K562 (cell line): Measurements from ENCODE around the gene PBX2. TPM values are rescaled to one million over a fixed set of nuclear protein-coding genes. Genes with fewer than 3 reads are reported as not detected.
A peak's percentile ranks its signal among the peaks of the same experiment; 100 is the strongest.

Source experiments
- ATF6 ChIP-seq: sonication (generic); formaldehyde crosslinking; IDR thresholded peaks from 2 replicates; pipeline ENCODE4 v1.4.0; 2020; ENCODE audit warnings: mild to moderate bottlenecking, missing genetic modification reagents
- BDP1 ChIP-seq: IDR thresholded peaks from 3 replicates; pipeline ENCODE4 v1.6.1; 2011; ENCODE audit not compliant: insufficient read length, insufficient read depth
- BRF2 ChIP-seq: IDR thresholded peaks from 3 replicates; pipeline ENCODE4 v1.6.1; 2011; ENCODE audit warnings: borderline replicate concordance, mild to moderate bottlenecking; ENCODE audit not compliant: insufficient read length, insufficient read depth
- C11orf30 ChIP-seq: fragments of 450-650 bp; IDR thresholded peaks from 2 replicates; pipeline ENCODE4 v1.6.1; 2016; ENCODE audit warnings: low read depth, mild to moderate bottlenecking
- EHMT2 ChIP-seq: fragments of 450-650 bp; IDR thresholded peaks from 2 replicates; pipeline ENCODE4 v1.6.1; 2018; ENCODE audit warnings: antibody characterized with exemption
- HMG20B ChIP-seq: fragments of 250-450 bp; sonication (Bioruptor Pico); IDR thresholded peaks from 2 replicates; pipeline ENCODE4 v1.5.0; 2021; ENCODE audit warnings: mild to moderate bottlenecking
- NELFE ChIP-seq: IDR thresholded peaks from 2 replicates; pipeline ENCODE4 v1.6.1; 2011; ENCODE audit warnings: mild to moderate bottlenecking; ENCODE audit not compliant: insufficient read depth, insufficient read length
- POLR2AphosphoS2 ChIP-seq: IDR thresholded peaks from 2 replicates; pipeline ENCODE4 v1.6.1; 2012; ENCODE audit warnings: low read length, improper control_type of control experiment
- POLR3G ChIP-seq: IDR thresholded peaks from 2 replicates; pipeline ENCODE4 v1.6.1; 2011; ENCODE audit not compliant: insufficient read length, insufficient replicate concordance; ENCODE audit errors: extremely low read depth
- RBM22 ChIP-seq: fragments of 200-400 bp; formaldehyde crosslinking; IDR thresholded peaks from 2 replicates; pipeline ENCODE4 v1.6.1; 2018; ENCODE audit warnings: low read length, low read depth; ENCODE audit not compliant: poor library complexity, severe bottlenecking
- REST ChIP-seq, 2 experiments: fragments of 450-650 bp; formaldehyde crosslinking in 1 of 2; IDR thresholded peaks; 2 replicates each; pipeline versions ENCODE4 v1.4.0 to v1.6.1; 2014 to 2020; ENCODE audit warnings: mild to moderate bottlenecking in 2 of 2, borderline replicate concordance in 1 of 2, low read depth in 1 of 2
- RUNX1 ChIP-seq: sonication (generic); IDR thresholded peaks from 2 replicates; pipeline ENCODE4 v1.6.1; 2016; ENCODE audit warnings: antibody characterized with exemption, low read depth
- YY1 ChIP-seq, 3 experiments: IDR thresholded peaks; 2 replicates each; pipeline ENCODE4 v1.6.1; 2011; ENCODE audit warnings: low read length in 2 of 3, mild to moderate bottlenecking in 2 of 3, moderate library complexity in 2 of 3, borderline replicate concordance in 1 of 3, control low read depth in 1 of 3, low read depth in 1 of 3; ENCODE audit not compliant: insufficient read depth in 3 of 3, insufficient replicate concordance in 2 of 3, control insufficient read depth in 1 of 3, insufficient read length in 1 of 3; ENCODE audit errors: extremely low read depth in 1 of 3
- ZNF124 ChIP-seq: sonication (generic); formaldehyde crosslinking; IDR thresholded peaks from 2 replicates; pipeline ENCODE4 v1.8.1; 2022; ENCODE audit warnings: missing genetic modification reagents
- ZNF184 ChIP-seq: sonication (generic); formaldehyde crosslinking; IDR thresholded peaks from 2 replicates; pipeline ENCODE4 v1.5.0; 2020; ENCODE audit warnings: missing genetic modification reagents
- ZNF561 ChIP-seq: fragments of 450-650 bp; formaldehyde crosslinking; conservative IDR thresholded peaks from 2 replicates; pipeline ENCODE4 v1.4.0; 2020; ENCODE audit warnings: mild to moderate bottlenecking, moderate library complexity
- polyA plus RNA-seq, 8 experiments: library from polyadenylated mRNA; depleted of rRNA in 4 of 8; stranded (reverse) in 5 of 8; unstranded in 3 of 8; fragments of >200 nt; fragmentation: Nextera tagmentation in 2 of 8; fragmentation: Illumina TruSeq in 1 of 8; extraction: Ambion mirVana in 2 of 8; extraction: Trizol in 1 of 8; gene quantifications; 2 replicates each; pipeline versions ENCODE4 v1.2.1 to v1.2.3, GENCODE V29; 2011 to 2014; ENCODE audit warnings: inconsistent platforms in 1 of 8, missing spikeins in 1 of 8
- total RNA-seq, 7 experiments: library from RNA; depleted of rRNA in 6 of 7; stranded (reverse); fragments of >200 nt in 6 of 7; fragmentation: Illumina TruSeq in 2 of 7; extraction: Trizol in 2 of 7; gene quantifications; 2 replicates each; pipeline versions ENCODE4 v1.2.1 to v1.2.3, GENCODE V29; 2011 to 2021; ENCODE audit warnings: low replicate concordance in 1 of 7

Gene PBX2
- total and polyA plus RNA-seq, 9 of the 15 experiments (the other 6 are each of a cell fraction or from before 2014, with no cell fraction given), result 1.9 to 134 (median 62.5) TPM

GRCh38 chr6:32166411-32167061 lies 23.5 kb downstream of the PBX2 start (continued):
- TF ChIP-seq REST (IDR thresholded peaks at IDR 0.05; ENCODE audit: borderline replicate concordance) (no peak; the same call in 1 of the 2 replicates), REST (CRISPR knock-in tag; IDR thresholded peaks at IDR 0.05; ENCODE audit: low read depth) (no peak), ZNF184 (CRISPR knock-in tag) (no peak), EHMT2 (no peak), ZNF561 (CRISPR knock-in tag) (no peak), POLR3G (no peak), ZNF124 (no peak), HMG20B (no peak), C11orf30 (0 out of 2 replicates have a peak, but pooled peaks have one; percentile 16), NELFE (no peak), RUNX1 (0 out of 2 replicates have a peak, but pooled peaks have one; percentile 9), BDP1 (no peak), YY1 (IDR thresholded peaks at IDR 0.05; ENCODE audit: borderline replicate concordance in 1 of 3, control insufficient read depth in 1 of 3, extremely low read depth in 1 of 3, insufficient read depth in 3 of 3, insufficient read length in 1 of 3, insufficient replicate concordance in 2 of 3, low read depth in 1 of 3, low read length in 2 of 3) (no peak), ATF6 (CRISPR knock-in tag) (no peak), RBM22 (peak; percentile 18), POLR2AphosphoS2 (no peak; the same call in 1 of the 2 replicates), BRF2 (no peak)
